ENCODE measurements around the gene TLCD5. TPM values are rescaled to one million over a fixed set of nuclear protein-coding genes. Genes with fewer than 3 reads are reported as not detected.

The TLCD5 gene
- polyA plus RNA-seq, 1 donor (not counting 4 experiments of a cell fraction or from before 2014, with no cell fraction given) = 4.0 TPM

DNA sequence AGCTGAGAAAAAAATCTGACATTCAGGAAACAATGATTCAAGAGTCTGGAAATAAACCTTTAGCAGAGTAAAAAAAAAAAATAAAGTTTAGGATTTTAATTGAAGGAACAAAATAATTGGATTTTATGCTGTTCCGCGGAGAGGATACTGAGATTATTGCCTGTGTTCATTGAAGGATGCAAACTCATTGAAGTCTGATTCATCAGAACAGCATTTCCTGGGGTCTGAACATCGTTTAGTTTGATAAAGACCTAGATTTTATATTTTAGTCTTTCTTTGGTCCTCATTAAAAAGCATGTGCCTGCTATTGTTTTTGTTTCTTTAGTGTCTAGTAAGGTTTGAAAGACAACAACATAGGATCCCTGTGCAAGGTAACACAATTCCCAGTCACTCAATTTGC is 4.5 kb downstream of the TLCD5 start:
- no peak for TF ChIP-seq EZH2 (IDR thresholded peaks at IDR 0.05; ENCODE audit: low read length)
- TF ChIP-seq, protein P1, sequence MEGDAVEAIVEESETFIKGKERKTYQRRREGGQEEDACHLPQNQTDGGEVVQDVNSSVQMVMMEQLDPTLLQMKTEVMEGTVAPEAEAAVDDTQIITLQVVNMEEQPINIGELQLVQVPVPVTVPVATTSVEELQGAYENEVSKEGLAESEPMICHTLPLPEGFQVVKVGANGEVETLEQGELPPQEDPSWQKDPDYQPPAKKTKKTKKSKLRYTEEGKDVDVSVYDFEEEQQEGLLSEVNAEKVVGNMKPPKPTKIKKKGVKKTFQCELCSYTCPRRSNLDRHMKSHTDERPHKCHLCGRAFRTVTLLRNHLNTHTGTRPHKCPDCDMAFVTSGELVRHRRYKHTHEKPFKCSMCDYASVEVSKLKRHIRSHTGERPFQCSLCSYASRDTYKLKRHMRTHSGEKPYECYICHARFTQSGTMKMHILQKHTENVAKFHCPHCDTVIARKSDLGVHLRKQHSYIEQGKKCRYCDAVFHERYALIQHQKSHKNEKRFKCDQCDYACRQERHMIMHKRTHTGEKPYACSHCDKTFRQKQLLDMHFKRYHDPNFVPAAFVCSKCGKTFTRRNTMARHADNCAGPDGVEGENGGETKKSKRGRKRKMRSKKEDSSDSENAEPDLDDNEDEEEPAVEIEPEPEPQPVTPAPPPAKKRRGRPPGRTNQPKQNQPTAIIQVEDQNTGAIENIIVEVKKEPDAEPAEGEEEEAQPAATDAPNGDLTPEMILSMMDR (optimal IDR thresholded peaks at IDR 0.05 in 1 of 3, IDR thresholded peaks at IDR 0.05 in 1 of 3, conservative IDR thresholded peaks at IDR 0.05 in 1 of 3; ENCODE audit: extremely low read depth in 1 of 3, insufficient read depth in 2 of 3, low read length in 3 of 3) = no peak
- DNase-seq (ENCODE audit: low read depth, low spot score) = no peak
- Histone ChIP-seq H3K4me3 (ENCODE audit: control insufficient read depth in 2 of 3, extremely low read depth in 1 of 3, insufficient read depth in 2 of 3, low read depth in 1 of 3, low read length in 3 of 3) (no peak overlapping the region), H3K9me3 (ENCODE audit: control insufficient read depth, low read depth, low read length) (no peaks in the 10 kb centered on the region), H3K4me1 (ENCODE audit: control insufficient read depth, extremely low read depth, insufficient read depth, low read length) (peaks cover 45% of the 10 kb centered on the region), H2AFZ (ENCODE audit: control insufficient read depth, low read length) (no peak overlapping the region), H3K9me1 (ENCODE audit: control insufficient read depth, extremely low read depth, insufficient read depth, low read length) (no peaks in the 10 kb centered on the region), H3K9ac (ENCODE audit: control insufficient read depth, extremely low read depth, insufficient read depth, low read length) (no peak overlapping the region), H3K79me2 (ENCODE audit: control insufficient read depth, insufficient read depth, low read length) (no peaks in the 10 kb centered on the region), H3K27ac (ENCODE audit: control insufficient read depth, insufficient read depth, low read length) (no peak overlapping the region), H3K4me2 (ENCODE audit: control insufficient read depth, extremely low read depth, insufficient read depth, low read depth, low read length) (no peak overlapping the region), H3K27me3 (ENCODE audit: control insufficient read depth, extremely low read depth, insufficient read depth, low read length) (no peaks in the 10 kb centered on the region), H4K20me1 (ENCODE audit: control insufficient read depth, extremely low read depth, insufficient read depth, low read length) (no peaks in the 10 kb centered on the region), H3K36me3 (ENCODE audit: control insufficient read depth in 2 of 2, extremely low read depth in 1 of 2, insufficient read depth in 2 of 2, low read length in 2 of 2) (peaks cover 3 to 7% of the 10 kb centered on the region in 2 experiments)
- dilution Hi-C loops (cut with MboI; ENCODE audit: extremely low pct_ligation_motif_present, low sequenced_read_pairs) = no loop called here
- no peak for FAIRE-seq

DNA sequence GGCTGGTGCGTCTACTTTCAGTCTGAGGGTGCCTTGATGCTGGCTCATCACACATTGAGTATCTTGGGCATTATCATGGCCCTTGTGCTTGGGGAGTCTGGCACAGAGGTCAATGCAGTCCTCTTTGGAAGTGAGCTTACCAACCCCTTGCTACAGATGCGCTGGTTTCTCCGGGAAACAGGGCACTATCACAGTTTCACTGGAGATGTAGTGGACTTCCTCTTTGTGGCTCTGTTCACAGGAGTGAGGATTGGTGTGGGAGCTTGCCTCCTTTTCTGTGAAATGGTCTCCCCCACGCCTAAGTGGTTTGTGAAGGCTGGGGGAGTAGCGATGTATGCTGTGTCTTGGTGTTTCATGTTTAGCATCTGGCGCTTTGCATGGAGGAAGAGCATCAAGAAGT is 4.9 kb downstream of the TLCD5 start:
- Histone ChIP-seq H3K27me3 (ENCODE audit: control insufficient read depth, extremely low read depth, insufficient read depth, low read length) (no peaks in the 10 kb centered on the region), H3K9me1 (ENCODE audit: control insufficient read depth, extremely low read depth, insufficient read depth, low read length) (no peaks in the 10 kb centered on the region), H3K4me3 (ENCODE audit: control insufficient read depth in 2 of 3, extremely low read depth in 1 of 3, insufficient read depth in 2 of 3, low read depth in 1 of 3, low read length in 3 of 3) (no peak overlapping the region), H3K36me3 (ENCODE audit: control insufficient read depth in 2 of 2, extremely low read depth in 1 of 2, insufficient read depth in 2 of 2, low read length in 2 of 2) (peaks cover 3 to 7% of the 10 kb centered on the region in 2 experiments), H4K20me1 (ENCODE audit: control insufficient read depth, extremely low read depth, insufficient read depth, low read length) (no peaks in the 10 kb centered on the region), H2AFZ (ENCODE audit: control insufficient read depth, low read length) (no peak overlapping the region), H3K4me1 (ENCODE audit: control insufficient read depth, extremely low read depth, insufficient read depth, low read length) (peaks cover 43% of the 10 kb centered on the region), H3K9ac (ENCODE audit: control insufficient read depth, extremely low read depth, insufficient read depth, low read length) (no peak overlapping the region), H3K27ac (ENCODE audit: control insufficient read depth, insufficient read depth, low read length) (no peak overlapping the region), H3K9me3 (ENCODE audit: control insufficient read depth, low read depth, low read length) (no peaks in the 10 kb centered on the region), H3K79me2 (ENCODE audit: control insufficient read depth, insufficient read depth, low read length) (no peaks in the 10 kb centered on the region), H3K4me2 (ENCODE audit: control insufficient read depth, extremely low read depth, insufficient read depth, low read depth, low read length) (no peak overlapping the region)
- dilution Hi-C loops (cut with MboI; ENCODE audit: extremely low pct_ligation_motif_present, low sequenced_read_pairs) = no loop called here
- TF ChIP-seq EZH2 (IDR thresholded peaks at IDR 0.05; ENCODE audit: low read length) = no peak
- TF ChIP-seq, protein P1 (optimal IDR thresholded peaks at IDR 0.05 in 1 of 3, IDR thresholded peaks at IDR 0.05 in 1 of 3, conservative IDR thresholded peaks at IDR 0.05 in 1 of 3; ENCODE audit: extremely low read depth in 1 of 3, insufficient read depth in 2 of 3, low read length in 3 of 3) = no peak
- FAIRE-seq (no peak), DNase-seq (ENCODE audit: low read depth, low spot score) (no peak)
